ENCODE measurements around the gene OTOP2.

Gene OTOP2

GRCh38 chr17:74981979-74982662 lies 58.0 kb downstream of the OTOP2 start (continued):
- TF ChIP-seq ZBTB20 (tag by site-specific recombination; IDR thresholded peaks at IDR 0.05): peak; percentile 84; the same call in 1 of the 2 replicates
- TF ChIP-seq, protein P1, sequence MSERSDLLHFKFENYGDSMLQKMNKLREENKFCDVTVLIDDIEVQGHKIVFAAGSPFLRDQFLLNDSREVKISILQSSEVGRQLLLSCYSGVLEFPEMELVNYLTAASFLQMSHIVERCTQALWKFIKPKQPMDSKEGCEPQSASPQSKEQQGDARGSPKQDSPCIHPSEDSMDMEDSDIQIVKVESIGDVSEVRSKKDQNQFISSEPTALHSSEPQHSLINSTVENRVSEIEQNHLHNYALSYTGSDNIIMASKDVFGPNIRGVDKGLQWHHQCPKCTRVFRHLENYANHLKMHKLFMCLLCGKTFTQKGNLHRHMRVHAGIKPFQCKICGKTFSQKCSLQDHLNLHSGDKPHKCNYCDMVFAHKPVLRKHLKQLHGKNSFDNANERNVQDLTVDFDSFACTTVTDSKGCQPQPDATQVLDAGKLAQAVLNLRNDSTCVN (tag by site-specific recombination; optimal IDR thresholded peaks at IDR 0.05): peak; percentile 89
- TF ChIP-seq, protein P2, sequence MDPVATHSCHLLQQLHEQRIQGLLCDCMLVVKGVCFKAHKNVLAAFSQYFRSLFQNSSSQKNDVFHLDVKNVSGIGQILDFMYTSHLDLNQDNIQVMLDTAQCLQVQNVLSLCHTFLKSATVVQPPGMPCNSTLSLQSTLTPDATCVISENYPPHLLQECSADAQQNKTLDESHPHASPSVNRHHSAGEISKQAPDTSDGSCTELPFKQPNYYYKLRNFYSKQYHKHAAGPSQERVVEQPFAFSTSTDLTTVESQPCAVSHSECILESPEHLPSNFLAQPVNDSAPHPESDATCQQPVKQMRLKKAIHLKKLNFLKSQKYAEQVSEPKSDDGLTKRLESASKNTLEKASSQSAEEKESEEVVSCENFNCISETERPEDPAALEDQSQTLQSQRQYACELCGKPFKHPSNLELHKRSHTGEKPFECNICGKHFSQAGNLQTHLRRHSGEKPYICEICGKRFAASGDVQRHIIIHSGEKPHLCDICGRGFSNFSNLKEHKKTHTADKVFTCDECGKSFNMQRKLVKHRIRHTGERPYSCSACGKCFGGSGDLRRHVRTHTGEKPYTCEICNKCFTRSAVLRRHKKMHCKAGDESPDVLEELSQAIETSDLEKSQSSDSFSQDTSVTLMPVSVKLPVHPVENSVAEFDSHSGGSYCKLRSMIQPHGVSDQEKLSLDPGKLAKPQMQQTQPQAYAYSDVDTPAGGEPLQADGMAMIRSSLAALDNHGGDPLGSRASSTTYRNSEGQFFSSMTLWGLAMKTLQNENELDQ (tag by site-specific recombination; IDR thresholded peaks at IDR 0.05; ENCODE audit: low read depth): no peak
- TF ChIP-seq KLF9 (tag by site-specific recombination; IDR thresholded peaks at IDR 0.05; ENCODE audit: low read depth): peak; percentile 72
- no peak for TF ChIP-seq ZNF514 (tag by site-specific recombination; IDR thresholded peaks at IDR 0.05)
- TF ChIP-seq FEZF1 (tag by site-specific recombination; IDR thresholded peaks at IDR 0.05): peak; percentile 79
- TF ChIP-seq WT1 (tag by site-specific recombination; IDR thresholded peaks at IDR 0.05): peak; percentile 64
- peak; percentile 54; the same call in 1 of the 2 replicates for TF ChIP-seq ZNF394 (tag by site-specific recombination; IDR thresholded peaks at IDR 0.05; ENCODE audit: borderline replicate concordance)
- no peak for TF ChIP-seq ZNF473 (tag by site-specific recombination; IDR thresholded peaks at IDR 0.05)
- TF ChIP-seq ZNF596 (tag by site-specific recombination; IDR thresholded peaks at IDR 0.05): no peak
- TF ChIP-seq, protein P3, sequence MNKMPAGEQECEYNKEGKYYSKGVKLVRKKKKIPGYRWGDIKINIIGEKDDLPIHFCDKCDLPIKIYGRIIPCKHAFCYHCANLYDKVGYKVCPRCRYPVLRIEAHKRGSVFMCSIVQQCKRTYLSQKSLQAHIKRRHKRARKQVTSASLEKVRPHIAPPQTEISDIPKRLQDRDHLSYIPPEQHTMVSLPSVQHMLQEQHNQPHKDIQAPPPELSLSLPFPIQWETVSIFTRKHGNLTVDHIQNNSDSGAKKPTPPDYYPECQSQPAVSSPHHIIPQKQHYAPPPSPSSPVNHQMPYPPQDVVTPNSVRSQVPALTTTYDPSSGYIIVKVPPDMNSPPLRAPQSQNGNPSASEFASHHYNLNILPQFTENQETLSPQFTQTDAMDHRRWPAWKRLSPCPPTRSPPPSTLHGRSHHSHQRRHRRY (tag by site-specific recombination; IDR thresholded peaks at IDR 0.05): no peak
- TF ChIP-seq ZNF157 (tag by site-specific recombination; IDR thresholded peaks at IDR 0.05): no peak
- peak; percentile 63; the same call in 1 of the 2 replicates for TF ChIP-seq KLF10 (tag by site-specific recombination; IDR thresholded peaks at IDR 0.05)
- TF ChIP-seq ZNF19 (tag by site-specific recombination; IDR thresholded peaks at IDR 0.05; ENCODE audit: low read depth): no peak
- TF ChIP-seq BCL11A (tag by site-specific recombination; IDR thresholded peaks at IDR 0.05; ENCODE audit: low read depth): peak; percentile 92
- TF ChIP-seq GLIS2 (tag by site-specific recombination; IDR thresholded peaks at IDR 0.05): peak; percentile 96
- TF ChIP-seq, protein P4, sequence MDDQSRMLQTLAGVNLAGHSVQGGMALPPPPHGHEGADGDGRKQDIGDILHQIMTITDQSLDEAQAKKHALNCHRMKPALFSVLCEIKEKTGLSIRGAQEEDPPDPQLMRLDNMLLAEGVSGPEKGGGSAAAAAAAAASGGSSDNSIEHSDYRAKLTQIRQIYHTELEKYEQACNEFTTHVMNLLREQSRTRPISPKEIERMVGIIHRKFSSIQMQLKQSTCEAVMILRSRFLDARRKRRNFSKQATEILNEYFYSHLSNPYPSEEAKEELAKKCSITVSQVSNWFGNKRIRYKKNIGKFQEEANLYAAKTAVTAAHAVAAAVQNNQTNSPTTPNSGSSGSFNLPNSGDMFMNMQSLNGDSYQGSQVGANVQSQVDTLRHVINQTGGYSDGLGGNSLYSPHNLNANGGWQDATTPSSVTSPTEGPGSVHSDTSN (CRISPR knock-in tag; IDR thresholded peaks at IDR 0.05): peak; percentile 94
- TF ChIP-seq ZNF843 (tag by site-specific recombination; IDR thresholded peaks at IDR 0.05): peak; percentile 77
- peak; percentile 64; the same call in 1 of the 2 replicates for TF ChIP-seq ZNF792 (tag by site-specific recombination; IDR thresholded peaks at IDR 0.05)
- peak; percentile 88 for TF ChIP-seq KLF8 (tag by site-specific recombination; IDR thresholded peaks at IDR 0.05)
- TF ChIP-seq, protein P5, sequence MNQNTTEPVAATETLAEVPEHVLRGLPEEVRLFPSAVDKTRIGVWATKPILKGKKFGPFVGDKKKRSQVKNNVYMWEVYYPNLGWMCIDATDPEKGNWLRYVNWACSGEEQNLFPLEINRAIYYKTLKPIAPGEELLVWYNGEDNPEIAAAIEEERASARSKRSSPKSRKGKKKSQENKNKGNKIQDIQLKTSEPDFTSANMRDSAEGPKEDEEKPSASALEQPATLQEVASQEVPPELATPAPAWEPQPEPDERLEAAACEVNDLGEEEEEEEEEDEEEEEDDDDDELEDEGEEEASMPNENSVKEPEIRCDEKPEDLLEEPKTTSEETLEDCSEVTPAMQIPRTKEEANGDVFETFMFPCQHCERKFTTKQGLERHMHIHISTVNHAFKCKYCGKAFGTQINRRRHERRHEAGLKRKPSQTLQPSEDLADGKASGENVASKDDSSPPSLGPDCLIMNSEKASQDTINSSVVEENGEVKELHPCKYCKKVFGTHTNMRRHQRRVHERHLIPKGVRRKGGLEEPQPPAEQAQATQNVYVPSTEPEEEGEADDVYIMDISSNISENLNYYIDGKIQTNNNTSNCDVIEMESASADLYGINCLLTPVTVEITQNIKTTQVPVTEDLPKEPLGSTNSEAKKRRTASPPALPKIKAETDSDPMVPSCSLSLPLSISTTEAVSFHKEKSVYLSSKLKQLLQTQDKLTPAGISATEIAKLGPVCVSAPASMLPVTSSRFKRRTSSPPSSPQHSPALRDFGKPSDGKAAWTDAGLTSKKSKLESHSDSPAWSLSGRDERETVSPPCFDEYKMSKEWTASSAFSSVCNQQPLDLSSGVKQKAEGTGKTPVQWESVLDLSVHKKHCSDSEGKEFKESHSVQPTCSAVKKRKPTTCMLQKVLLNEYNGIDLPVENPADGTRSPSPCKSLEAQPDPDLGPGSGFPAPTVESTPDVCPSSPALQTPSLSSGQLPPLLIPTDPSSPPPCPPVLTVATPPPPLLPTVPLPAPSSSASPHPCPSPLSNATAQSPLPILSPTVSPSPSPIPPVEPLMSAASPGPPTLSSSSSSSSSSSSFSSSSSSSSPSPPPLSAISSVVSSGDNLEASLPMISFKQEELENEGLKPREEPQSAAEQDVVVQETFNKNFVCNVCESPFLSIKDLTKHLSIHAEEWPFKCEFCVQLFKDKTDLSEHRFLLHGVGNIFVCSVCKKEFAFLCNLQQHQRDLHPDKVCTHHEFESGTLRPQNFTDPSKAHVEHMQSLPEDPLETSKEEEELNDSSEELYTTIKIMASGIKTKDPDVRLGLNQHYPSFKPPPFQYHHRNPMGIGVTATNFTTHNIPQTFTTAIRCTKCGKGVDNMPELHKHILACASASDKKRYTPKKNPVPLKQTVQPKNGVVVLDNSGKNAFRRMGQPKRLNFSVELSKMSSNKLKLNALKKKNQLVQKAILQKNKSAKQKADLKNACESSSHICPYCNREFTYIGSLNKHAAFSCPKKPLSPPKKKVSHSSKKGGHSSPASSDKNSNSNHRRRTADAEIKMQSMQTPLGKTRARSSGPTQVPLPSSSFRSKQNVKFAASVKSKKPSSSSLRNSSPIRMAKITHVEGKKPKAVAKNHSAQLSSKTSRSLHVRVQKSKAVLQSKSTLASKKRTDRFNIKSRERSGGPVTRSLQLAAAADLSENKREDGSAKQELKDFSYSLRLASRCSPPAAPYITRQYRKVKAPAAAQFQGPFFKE (tag by site-specific recombination; IDR thresholded peaks at IDR 0.05; ENCODE audit: borderline replicate concordance): no peak
- peak; percentile 79; the same call in 1 of the 2 replicates for TF ChIP-seq HOXC10 (CRISPR knock-in tag; IDR thresholded peaks at IDR 0.05)
- TF ChIP-seq ZNF623 (tag by site-specific recombination; IDR thresholded peaks at IDR 0.05): 0 out of 2 replicates have a peak, but pooled peaks have one; percentile 22
- TF ChIP-seq ZFHX2 (tag by site-specific recombination; conservative IDR thresholded peaks at IDR 0.05): peak; percentile 75
- TF ChIP-seq ZNF175 (tag by site-specific recombination; IDR thresholded peaks at IDR 0.05): no peak
- TF ChIP-seq, protein P6, sequence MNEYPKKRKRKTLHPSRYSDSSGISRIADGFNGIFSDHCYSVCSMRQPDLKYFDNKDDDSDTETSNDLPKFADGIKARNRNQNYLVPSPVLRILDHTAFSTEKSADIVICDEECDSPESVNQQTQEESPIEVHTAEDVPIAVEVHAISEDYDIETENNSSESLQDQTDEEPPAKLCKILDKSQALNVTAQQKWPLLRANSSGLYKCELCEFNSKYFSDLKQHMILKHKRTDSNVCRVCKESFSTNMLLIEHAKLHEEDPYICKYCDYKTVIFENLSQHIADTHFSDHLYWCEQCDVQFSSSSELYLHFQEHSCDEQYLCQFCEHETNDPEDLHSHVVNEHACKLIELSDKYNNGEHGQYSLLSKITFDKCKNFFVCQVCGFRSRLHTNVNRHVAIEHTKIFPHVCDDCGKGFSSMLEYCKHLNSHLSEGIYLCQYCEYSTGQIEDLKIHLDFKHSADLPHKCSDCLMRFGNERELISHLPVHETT (tag by site-specific recombination; IDR thresholded peaks at IDR 0.05): peak; percentile 76
- TF ChIP-seq ZNF391 (tag by site-specific recombination; IDR thresholded peaks at IDR 0.05; ENCODE audit: borderline replicate concordance, low read depth): 0 out of 2 replicates have a peak, but pooled peaks have one; percentile 44

All from HEK293 (cell line).